CD4-positive, alpha-beta T cell treated with Interleukin-6 for 4 hours (primary cell): ENCODE measurements around the gene FXYD2.

ENCODE experiments used
- DNase-seq: peaks from one replicate; pipeline ENCODE4 v3.0.0-alpha.2; 2020; ENCODE audit warnings: mixed read lengths

FXYD2 gene

GRCh38 chr11:117857734-117858414 lies 33.3 kb upstream of the FXYD2 start:
- no peak for DNase-seq

- DNase-seq, result no peak
Measured at GRCh38 chr11:117855912-117856651, 31.5 kb upstream of the FXYD2 start.

GRCh38 chr11:117855186-117855845 lies 30.8 kb upstream of the FXYD2 start:
- no peak for DNase-seq

- no peak for DNase-seq
Measured at GRCh38 chr11:117852309-117852708, 27.8 kb upstream of the FXYD2 start.

GRCh38 chr11:117851852-117852251 lies 27.3 kb upstream of the FXYD2 start:
- DNase-seq, result no peak

GRCh38 chr11:117851106-117851505 lies 26.6 kb upstream of the FXYD2 start:
- DNase-seq, result no peak

GRCh38 chr11:117849781-117850414 lies 25.4 kb upstream of the FXYD2 start:
- no peak for DNase-seq

GRCh38 chr11:117843666-117844484 lies 19.3 kb upstream of the FXYD2 start:
- peak; percentile 88 for DNase-seq

- DNase-seq, result no peak
Measured at GRCh38 chr11:117842131-117842941, 17.8 kb upstream of the FXYD2 start.

GRCh38 chr11:117841551-117842031 lies 17.0 kb upstream of the FXYD2 start:
- DNase-seq, result no peak

GRCh38 chr11:117840881-117841550 lies 16.5 kb upstream of the FXYD2 start:
- DNase-seq, result no peak

- no peak for DNase-seq
Measured at GRCh38 chr11:117839936-117840813, 15.6 kb upstream of the FXYD2 start.

- no peak for DNase-seq
Measured at GRCh38 chr11:117839380-117839881, 14.9 kb upstream of the FXYD2 start.

GRCh38 chr11:117838901-117839300 lies 14.4 kb upstream of the FXYD2 start:
- DNase-seq, result no peak

GRCh38 chr11:117837791-117838190 lies 13.2 kb upstream of the FXYD2 start:
- DNase-seq, result no peak

GRCh38 chr11:117837070-117837776 lies 12.7 kb upstream of the FXYD2 start:
- no peak for DNase-seq

GRCh38 chr11:117836077-117836960 lies 11.8 kb upstream of the FXYD2 start:
- no peak for DNase-seq

- no peak for DNase-seq
Measured at GRCh38 chr11:117835576-117835975, 11.0 kb upstream of the FXYD2 start.
